RPMI7951 (cell line): ENCODE measurements around the gene SSRP1. TPM values are rescaled to one million over a fixed set of nuclear protein-coding genes. Genes with fewer than 3 reads are reported as not detected.
A peak's percentile ranks its signal among the peaks of the same experiment; 100 is the strongest.

ENCODE experiments used
- DNase-seq: peaks from one replicate; pipeline ENCODE4 v3.0.0-alpha.2; 2012; ENCODE audit warnings: low read depth
- total RNA-seq: library from RNA; depleted of rRNA; stranded (reverse); fragments of >200 nt; shearing (Covaris generic); gene quantifications from 2 replicates; pipeline ENCODE4 v1.2.3, GENCODE V29; 2014

The SSRP1 gene
- total RNA-seq, 1 experiment from 2014 or later, result 105 TPM

- DNase-seq, result no peak
Observed at GRCh38 chr11:57359896-57360690, 24.4 kb upstream of the SSRP1 start.

- DNase-seq, result no peak
Observed at GRCh38 chr11:57359396-57359795, 23.7 kb upstream of the SSRP1 start.

GRCh38 chr11:57358991-57359390 is 23.3 kb upstream of the SSRP1 start:
- DNase-seq, result no peak

- peak; percentile 15 for DNase-seq
Observed at GRCh38 chr11:57358543-57358961, 22.9 kb upstream of the SSRP1 start.

- DNase-seq, result no peak
Observed at GRCh38 chr11:57357856-57358255, 22.2 kb upstream of the SSRP1 start.

GRCh38 chr11:57357310-57357709 is 21.6 kb upstream of the SSRP1 start:
- DNase-seq, result no peak

GRCh38 chr11:57356268-57356667 is 20.6 kb upstream of the SSRP1 start:
- no peak for DNase-seq

GRCh38 chr11:57354699-57355098 is 19.0 kb upstream of the SSRP1 start:
- DNase-seq, result no peak

- DNase-seq, result no peak
Observed at GRCh38 chr11:57353852-57354251, 18.2 kb upstream of the SSRP1 start.

GRCh38 chr11:57353446-57353845 is 17.8 kb upstream of the SSRP1 start:
- no peak for DNase-seq

GRCh38 chr11:57353036-57353435 is 17.3 kb upstream of the SSRP1 start:
- DNase-seq, result no peak

GRCh38 chr11:57349491-57350274 is 14.0 kb upstream of the SSRP1 start:
- DNase-seq, result peak; percentile 48

- DNase-seq, result peak; percentile 40
Observed at GRCh38 chr11:57348636-57349313, 13.1 kb upstream of the SSRP1 start.

GRCh38 chr11:57348052-57348451 is 12.4 kb upstream of the SSRP1 start:
- no peak for DNase-seq

- DNase-seq, result no peak
Observed at GRCh38 chr11:57347336-57347735, 11.6 kb upstream of the SSRP1 start.

- DNase-seq, result peak; percentile 54
Observed at GRCh38 chr11:57345555-57346211, 10.0 kb upstream of the SSRP1 start.

GRCh38 chr11:57344826-57345225 is 9.1 kb upstream of the SSRP1 start:
- no peak for DNase-seq

GRCh38 chr11:57343825-57344224 is 8.1 kb upstream of the SSRP1 start:
- no peak for DNase-seq

- no peak for DNase-seq
Observed at GRCh38 chr11:57342702-57343101, 7.0 kb upstream of the SSRP1 start.

GRCh38 chr11:57341250-57341808 is 5.6 kb upstream of the SSRP1 start:
- DNase-seq, result no peak

GRCh38 chr11:57340039-57340615 is 4.4 kb upstream of the SSRP1 start:
- DNase-seq, result peak; percentile 36
